Esophagus squamous epithelium (tissue), 4 donors: ENCODE data around the gene KCNN3.

Experiments used
- CTCF ChIP-seq, 6 experiments: fragments of 450-650 bp in 4 of 6; fragments of 200-600 bp in 2 of 6; sonication (generic) in 2 of 6; IDR thresholded peaks; one replicate each; pipeline ENCODE4 v1.5.1; 2016 to 2019; ENCODE audit warnings: antibody characterized with exemption in 6 of 6, mild to moderate bottlenecking in 4 of 6, moderate library complexity in 4 of 6
- POLR2A ChIP-seq, 4 donors: fragments of 450-650 bp; IDR thresholded peaks; one replicate each; pipeline ENCODE4 v1.6.1; 2017; ENCODE audit warnings: antibody characterized with exemption in 4 of 4, mild to moderate bottlenecking in 4 of 4, moderate library complexity in 3 of 4

GRCh38 chr1:154729577-154729976 is 140.5 kb downstream of the KCNN3 start:
- TF ChIP-seq CTCF (IDR thresholded peaks at IDR 0.05), result no peak
- TF ChIP-seq POLR2A (IDR thresholded peaks at IDR 0.05), result no peak
